Left colon (tissue), 2 donors: ENCODE data around the gene SKIC2. TPM values are rescaled to one million over a fixed set of nuclear protein-coding genes. Genes with fewer than 3 reads are reported as not detected.
"Not testable (repeated sequence)": the region's sequence is repeated elsewhere in the genome, so short reads cannot be mapped to it uniquely, and the experiment has no call there.

ENCODE experiments used
- ATAC-seq: fragments of 200-7000 bp; cut with Tn5 transposase; one replicate; pipeline ENCODE4 v1.9.1; 2020; ENCODE audit warnings: mild to moderate bottlenecking, moderate library complexity
- DNase-seq, 2 donors: peaks; one replicate each; pipeline ENCODE4 v3.0.0-alpha.2; 2020
- intact Hi-C, 2 donors: fragments of 100-400 bp; cut with DNase I in 1 of 2; cut with micrococcal nuclease in 1 of 2; formaldehyde crosslinking; loops; one replicate each; pipeline versions ENCODE4 v1.11.2 to v1.14.0; 2022; cut with DNase I, micrococcal nuclease
- total RNA-seq, 2 donors: library from RNA; stranded (reverse); fragmentation: NEBNext Ultra II Directional; extraction: Animal tissue kit (Norgen Biotek cat#: 25700); gene quantifications; one replicate each; pipeline ENCODE4 v1.2.1, GENCODE V29; 2021
- donor health status: DM: no; HTN: no; CAD: no.
- donor health status: DM: yes; HTN: yes; CAD: no.

The SKIC2 gene
- total RNA-seq, 2 donors from 2014 or later, result 55.4 to 70.8 TPM

GRCh38 chr6:31981744-31982143 lies 22.8 kb downstream of the SKIC2 start, which contains the start of gene C4A:
Gene C4A, plus strand, starts transcription at chr6:31982057. Its CDS starts 51 bp downstream, at chr6:31982108.
- DNase-seq, ATAC-seq, intact Hi-C loops: not testable (repeated sequence)

- ATAC-seq, intact Hi-C loops, DNase-seq: not testable (repeated sequence)
These were observed 30.4 kb downstream of the SKIC2 start for GRCh38 chr6:31989363-31989762.

- DNase-seq, ATAC-seq, intact Hi-C loops: not testable (repeated sequence)
These were observed 35.4 kb downstream of the SKIC2 start for GRCh38 chr6:31994421-31994820.

GRCh38 chr6:31996385-31996784 lies 37.4 kb downstream of the SKIC2 start:
- intact Hi-C loops, ATAC-seq, DNase-seq: not testable (repeated sequence)

GRCh38 chr6:32002546-32003268 lies 43.7 kb downstream of the SKIC2 start:
- ATAC-seq, DNase-seq, intact Hi-C loops: not testable (repeated sequence)

GRCh38 chr6:32003301-32003700 lies 44.3 kb downstream of the SKIC2 start:
- not testable (repeated sequence) for ATAC-seq

GRCh38 chr6:32004393-32004792 lies 45.4 kb downstream of the SKIC2 start:
- ATAC-seq, DNase-seq, intact Hi-C loops: not testable (repeated sequence)

More at GRCh38 chr6:32003301-32003700, 44.3 kb downstream of the SKIC2 start:
- DNase-seq, intact Hi-C loops: not testable (repeated sequence)

- intact Hi-C loops, DNase-seq, ATAC-seq: not testable (repeated sequence)
These were observed 46.0 kb downstream of the SKIC2 start for GRCh38 chr6:32004864-32005537.

GRCh38 chr6:32005538-32005880 lies 46.5 kb downstream of the SKIC2 start:
- intact Hi-C loops, DNase-seq, ATAC-seq: not testable (repeated sequence)

- ATAC-seq, intact Hi-C loops, DNase-seq: not testable (repeated sequence)
These were observed 47.1 kb downstream of the SKIC2 start for GRCh38 chr6:32005991-32006529.

- DNase-seq, intact Hi-C loops, ATAC-seq: not testable (repeated sequence)
These were observed 48.1 kb downstream of the SKIC2 start for GRCh38 chr6:32007086-32007485.

GRCh38 chr6:32008037-32008436 lies 49.1 kb downstream of the SKIC2 start:
- DNase-seq, intact Hi-C loops: not testable (repeated sequence)

GRCh38 chr6:32008616-32009015 lies 49.6 kb downstream of the SKIC2 start:
- DNase-seq, ATAC-seq, intact Hi-C loops: not testable (repeated sequence)

More at GRCh38 chr6:32008037-32008436, 49.1 kb downstream of the SKIC2 start:
- ATAC-seq, result not testable (repeated sequence)

GRCh38 chr6:32009537-32009936 lies 50.6 kb downstream of the SKIC2 start:
- DNase-seq, intact Hi-C loops, ATAC-seq: not testable (repeated sequence)

GRCh38 chr6:32010856-32011530 lies 52.0 kb downstream of the SKIC2 start:
- DNase-seq, ATAC-seq, intact Hi-C loops: not testable (repeated sequence)

GRCh38 chr6:32012941-32013617 lies 54.1 kb downstream of the SKIC2 start:
- ATAC-seq, DNase-seq, intact Hi-C loops: not testable (repeated sequence)

GRCh38 chr6:32013738-32014137 lies 54.8 kb downstream of the SKIC2 start:
- DNase-seq, intact Hi-C loops, ATAC-seq: not testable (repeated sequence)

GRCh38 chr6:32014547-32014946 lies 55.6 kb downstream of the SKIC2 start, which contains the start of gene C4B:
Gene C4B, plus strand, starts transcription at chr6:32014795. Its CDS starts 51 bp downstream, at chr6:32014846.
- DNase-seq, intact Hi-C loops, ATAC-seq: not testable (repeated sequence)
